DOHH2 (cell line): ENCODE data around the gene CNTNAP2.

Experiments used
- CTCF ChIP-seq: fragments of 200-600 bp; sonication (generic); IDR thresholded peaks from one replicate; pipeline ENCODE4 v1.5.1; 2014; ENCODE audit warnings: antibody characterized with exemption, mild to moderate bottlenecking, low read depth, low read length; ENCODE audit not compliant: poor library complexity, severe bottlenecking
- EZH2phosphoT487 ChIP-seq: fragments of 200-600 bp; sonication (generic); IDR thresholded peaks from 2 replicates; pipeline ENCODE4 v1.6.1; 2017; ENCODE audit warnings: borderline replicate concordance, mild to moderate bottlenecking, antibody characterized with exemption, low read length, moderate library complexity, mixed read lengths

GRCh38 chr7:147535701-147536111 lies 1419.1 kb downstream of the CNTNAP2 start:
- TF ChIP-seq CTCF (no peak), EZH2phosphoT487 (no peak)
